LNCaP clone FGC (cell line): ENCODE data around the gene ZSWIM4.

ENCODE experiments used
- DNase-seq: peaks from one replicate; pipeline ENCODE4 v3.0.0-alpha.2; 2011; ENCODE audit warnings: low read depth
- H3K4me3 ChIP-seq: 2 replicates; pipeline ENCODE4 v1.5.1; 2011; ENCODE audit warnings: mild to moderate bottlenecking, low read depth, low read length, control low read depth
- CTCF ChIP-seq: IDR thresholded peaks from 2 replicates; pipeline ENCODE4 v1.5.1; 2012; ENCODE audit warnings: mild to moderate bottlenecking; ENCODE audit not compliant: control insufficient read depth, insufficient read depth; ENCODE audit errors: extremely low read depth

Gene ZSWIM4

GRCh38 chr19:13869281-13869680 lies 74.0 kb downstream of the ZSWIM4 start:
- TF ChIP-seq CTCF, result no peak
- no peak for DNase-seq
- H3K4me3 ChIP-seq, result no peak overlapping the region

- no peak for DNase-seq
- no peak for TF ChIP-seq CTCF
- H3K4me3 ChIP-seq, result no peak overlapping the region
Observed at GRCh38 chr19:13870873-13871272, 75.6 kb downstream of the ZSWIM4 start.

DNA sequence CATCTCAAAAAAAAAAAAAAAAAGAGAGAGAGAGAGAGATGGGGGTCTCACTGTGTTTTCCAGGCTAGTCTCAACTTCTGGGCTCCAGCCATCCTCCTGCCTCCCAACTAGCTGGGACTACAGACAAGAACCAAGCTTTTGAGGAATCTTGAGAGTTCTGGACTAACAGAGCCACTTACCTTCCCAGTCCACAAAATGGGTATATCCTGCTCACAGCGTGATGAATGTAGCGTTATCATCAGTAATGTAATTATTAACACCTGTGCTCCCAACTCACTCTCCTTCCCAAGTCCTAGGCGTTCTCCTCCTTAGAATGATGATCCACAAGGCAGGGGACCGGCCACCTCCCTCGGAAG lies 77.1 kb downstream of the ZSWIM4 start:
- no peak for TF ChIP-seq CTCF
- no peak overlapping the region for H3K4me3 ChIP-seq

DNA sequence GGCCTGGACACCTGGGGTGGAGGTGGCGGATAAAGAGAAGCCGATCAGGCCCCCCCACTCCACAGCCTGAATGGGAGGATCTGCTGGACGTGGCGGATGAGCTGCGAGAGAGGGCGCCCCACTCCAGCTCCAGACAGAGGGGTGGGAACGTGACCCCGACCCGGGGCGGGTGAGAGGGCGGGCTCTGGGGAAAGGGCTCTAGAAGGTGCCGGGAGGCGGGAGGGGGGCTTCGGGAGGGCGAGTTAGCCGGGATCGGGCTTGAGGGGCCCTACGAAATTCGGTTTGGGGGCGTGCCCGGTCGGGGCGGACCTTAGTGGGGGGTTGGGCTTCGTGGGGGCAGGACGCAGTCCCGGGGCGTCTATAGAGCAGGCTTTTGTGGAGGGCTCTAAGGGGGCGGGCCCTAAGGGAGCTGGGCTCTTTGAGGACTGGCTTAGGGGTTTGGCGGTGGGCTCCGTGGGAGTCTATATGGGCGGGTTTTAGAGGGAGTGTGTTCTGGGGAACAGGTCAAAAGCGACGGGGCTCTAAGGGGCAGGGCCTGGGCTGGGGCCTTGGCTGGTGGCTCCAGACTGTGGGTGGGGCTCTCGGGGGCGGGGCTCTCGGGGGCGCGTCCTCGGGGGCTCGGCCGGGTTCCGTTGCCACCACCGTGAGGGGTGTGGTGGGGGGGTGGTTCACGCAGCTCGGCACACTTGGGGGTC lies 77.6 kb downstream of the ZSWIM4 start:
- H3K4me3 ChIP-seq, result no peak overlapping the region
- DNase-seq, result no peak

More for the DNA sequence above, 77.1 kb downstream of the ZSWIM4 start:
- DNase-seq, result no peak

DNA sequence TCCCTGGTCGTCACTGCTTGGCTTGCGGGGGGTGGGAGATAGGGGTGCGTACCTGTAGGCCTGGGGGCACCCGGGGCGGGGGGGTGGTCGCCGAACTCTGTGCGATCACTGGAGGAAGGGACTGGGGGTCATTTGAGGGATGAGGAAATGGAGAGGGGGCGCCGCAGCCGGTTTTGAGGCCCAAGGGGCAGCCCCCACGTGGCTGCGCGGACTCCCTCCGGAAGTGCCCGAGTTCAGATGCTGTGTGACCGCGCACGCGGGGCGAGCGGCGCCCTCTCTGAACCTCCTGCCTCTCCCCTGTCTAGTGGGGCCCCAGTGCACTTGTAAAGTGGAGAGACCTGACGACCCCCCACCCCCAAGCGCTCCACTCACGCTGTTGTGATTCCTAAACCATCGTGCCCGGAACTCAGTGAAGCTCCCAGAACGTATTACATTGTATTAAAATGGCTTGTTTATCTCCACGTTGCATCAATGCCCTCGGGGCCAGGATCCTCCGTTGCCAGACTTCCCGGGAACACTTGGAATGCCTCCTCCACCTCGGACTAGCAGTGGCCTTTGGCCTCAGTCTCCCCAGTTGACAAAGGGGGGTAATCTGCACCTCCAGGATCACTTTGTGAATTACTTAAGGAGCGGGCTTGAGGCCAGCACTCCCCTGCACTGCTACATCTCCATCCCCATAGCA lies 78.7 kb downstream of the ZSWIM4 start:
- no peak overlapping the region for H3K4me3 ChIP-seq
- no peak for DNase-seq
- TF ChIP-seq CTCF, result no peak

More for the DNA sequence above, 77.6 kb downstream of the ZSWIM4 start:
- no peak for TF ChIP-seq CTCF

DNA sequence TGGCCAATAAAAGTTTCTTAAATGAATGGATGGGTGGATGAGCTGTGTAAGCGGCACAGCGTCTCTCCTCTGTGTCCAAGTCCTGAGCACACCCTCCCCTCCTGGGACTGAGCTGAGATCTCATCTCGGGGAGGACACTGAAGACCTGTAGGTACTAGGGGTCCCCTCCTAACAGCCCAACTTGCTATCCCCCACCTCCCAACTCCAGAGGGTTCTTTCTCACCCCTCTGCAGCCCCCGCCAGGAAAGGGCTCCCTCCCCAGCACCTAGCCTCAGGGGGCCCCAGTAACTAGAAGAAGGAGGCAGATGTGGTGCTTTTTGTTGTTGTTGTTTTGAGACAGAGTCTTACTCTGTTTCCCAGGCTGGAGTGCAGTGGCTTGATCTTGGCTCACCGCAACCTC lies 80.6 kb downstream of the ZSWIM4 start:
- DNase-seq, result no peak
- H3K4me3 ChIP-seq, result no peak overlapping the region
- no peak for TF ChIP-seq CTCF
